ENCODE data around the gene HMCN1.

HMCN1 gene

DNA sequence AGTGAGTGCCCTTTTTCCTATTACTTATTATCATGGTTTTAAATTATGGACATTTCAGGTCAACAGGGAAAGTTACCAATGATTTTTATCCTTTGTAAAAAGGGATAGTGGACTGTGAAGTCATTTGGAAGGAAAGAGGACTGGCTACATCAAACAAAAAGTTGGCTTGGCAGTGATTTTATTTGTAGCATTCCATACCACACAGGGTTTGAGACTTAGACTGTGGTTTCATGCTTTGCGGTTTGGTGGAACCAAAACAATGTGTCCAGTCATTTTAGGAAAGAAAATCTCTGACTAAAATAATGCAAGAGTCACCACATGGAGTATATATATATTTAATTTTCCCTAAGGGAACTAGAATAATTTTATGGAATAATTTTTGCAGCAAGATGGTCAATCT is 239.5 kb downstream of the HMCN1 start:
- DNase-seq = peak; percentile 15

DNA sequence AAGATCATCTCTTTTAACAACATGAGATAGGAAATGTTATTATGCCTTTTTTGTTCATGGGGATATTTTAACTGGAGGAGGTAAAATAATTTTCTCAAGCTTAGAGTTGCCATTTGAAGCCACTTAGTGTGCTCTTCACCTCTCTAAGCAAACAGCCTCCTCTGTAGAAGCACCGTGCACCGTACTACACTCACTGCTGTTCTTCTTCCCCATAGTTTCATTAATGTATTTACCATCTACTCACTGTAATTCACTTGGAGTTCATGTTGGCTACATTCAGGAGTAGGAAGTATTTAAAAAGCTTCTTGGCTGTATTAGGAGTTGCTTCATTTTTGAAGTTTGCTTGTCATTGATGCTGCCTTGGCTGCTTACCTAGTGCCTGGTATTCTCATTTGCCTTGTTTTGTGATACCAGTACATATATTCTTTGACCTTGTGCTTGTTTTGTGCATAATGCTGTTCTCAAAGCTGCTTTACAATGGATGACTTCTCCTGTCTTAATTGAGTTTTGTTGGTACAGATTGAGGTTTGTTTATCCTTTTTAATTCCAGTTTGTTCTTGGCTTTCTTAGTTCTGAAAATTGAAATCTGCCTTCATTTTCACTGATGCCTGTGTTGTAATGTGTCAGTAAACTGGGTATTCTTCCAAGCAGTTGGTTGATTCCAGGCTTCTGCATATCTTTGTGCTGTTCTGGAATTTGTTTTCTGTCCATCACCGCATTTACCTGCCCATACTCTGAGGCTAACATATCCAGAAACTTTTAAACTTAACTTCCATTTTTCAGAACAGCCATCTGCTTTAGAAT is 240.4 kb downstream of the HMCN1 start:
- no peak for DNase-seq

DNA sequence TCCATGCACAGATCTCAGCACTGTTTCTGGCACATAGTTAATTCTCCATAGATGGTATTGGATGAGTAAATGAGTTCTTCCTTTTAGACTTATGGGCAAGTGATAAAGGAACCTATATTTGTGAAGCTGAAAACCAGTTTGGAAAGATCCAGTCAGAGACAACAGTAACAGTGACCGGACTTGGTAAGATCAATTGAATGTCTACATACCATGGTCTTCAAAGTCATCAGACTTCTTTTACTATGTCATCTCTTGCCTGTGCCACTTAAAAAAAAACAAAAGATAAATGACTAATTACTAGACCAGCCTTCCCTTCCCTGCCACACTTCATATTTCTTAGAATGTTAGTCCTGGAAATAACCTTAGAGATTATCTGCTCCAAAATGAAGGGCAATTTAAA is 246.7 kb downstream of the HMCN1 start:
- no peak for DNase-seq

DNA sequence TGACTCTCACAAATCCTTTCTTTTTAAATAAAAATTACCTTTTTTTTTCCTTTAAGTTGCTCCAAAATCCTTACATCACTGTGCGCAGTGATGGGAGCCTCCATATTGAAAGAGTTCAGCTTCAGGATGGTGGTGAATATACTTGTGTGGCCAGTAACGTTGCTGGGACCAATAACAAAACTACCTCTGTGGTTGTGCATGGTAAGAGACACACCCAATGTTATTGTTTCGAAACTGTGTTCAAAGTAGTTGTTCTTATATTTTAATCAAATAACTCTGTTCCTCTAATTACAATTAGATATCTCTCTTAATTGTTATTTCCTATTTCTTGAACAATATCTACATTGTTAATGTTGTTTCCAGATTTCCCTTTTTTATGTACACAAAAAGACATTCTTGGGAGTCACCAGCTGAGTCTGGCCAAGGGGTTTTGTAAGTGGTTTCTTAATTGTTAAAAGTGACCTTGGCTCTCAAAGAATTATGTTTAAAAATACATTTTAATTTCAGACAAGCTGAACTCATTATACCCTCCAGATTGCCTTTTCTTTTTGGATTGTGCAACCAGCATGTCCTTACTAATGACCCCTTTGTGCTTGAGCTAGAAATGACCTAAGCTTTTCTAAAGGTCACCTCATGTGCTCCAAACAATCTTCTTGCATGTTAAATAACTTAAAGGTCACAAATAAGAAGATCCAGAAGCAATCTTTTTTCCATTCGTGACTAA is 250.1 kb downstream of the HMCN1 start:
- DNase-seq = no peak

DNA sequence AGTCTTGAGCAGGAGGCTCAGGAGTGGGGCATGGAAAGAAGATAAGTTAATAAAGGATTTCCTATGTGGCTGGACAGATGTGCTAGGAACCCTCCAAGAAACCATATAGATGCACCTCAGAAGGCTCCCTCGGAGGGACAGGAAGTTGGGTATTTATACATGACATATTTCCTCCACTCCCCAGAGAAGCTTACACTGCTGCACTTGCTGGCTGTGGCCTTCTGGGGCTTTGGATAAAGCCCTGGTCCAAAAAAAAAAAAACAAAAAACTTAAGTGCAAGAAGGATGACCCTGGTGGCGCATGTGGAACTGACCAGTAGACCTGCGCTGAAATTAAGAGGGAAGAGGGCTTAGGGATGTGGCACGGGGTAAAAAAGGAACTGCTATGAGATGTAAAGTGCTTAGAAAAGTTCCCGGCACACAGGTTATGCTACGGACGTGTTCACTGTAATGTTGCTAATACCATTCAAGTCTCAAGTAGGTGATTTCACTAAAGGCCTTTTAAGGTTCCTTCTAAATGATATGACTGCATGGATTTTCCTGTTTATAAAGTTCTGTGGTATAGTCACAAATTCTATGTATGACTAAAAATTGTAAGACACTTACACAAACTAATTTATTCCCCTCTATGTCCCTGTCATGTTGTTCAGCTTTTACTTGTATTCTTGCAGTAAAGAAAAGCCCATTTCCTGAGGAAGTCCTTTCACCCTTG is 253.6 kb downstream of the HMCN1 start:
- peak; percentile 55 for DNase-seq

DNA sequence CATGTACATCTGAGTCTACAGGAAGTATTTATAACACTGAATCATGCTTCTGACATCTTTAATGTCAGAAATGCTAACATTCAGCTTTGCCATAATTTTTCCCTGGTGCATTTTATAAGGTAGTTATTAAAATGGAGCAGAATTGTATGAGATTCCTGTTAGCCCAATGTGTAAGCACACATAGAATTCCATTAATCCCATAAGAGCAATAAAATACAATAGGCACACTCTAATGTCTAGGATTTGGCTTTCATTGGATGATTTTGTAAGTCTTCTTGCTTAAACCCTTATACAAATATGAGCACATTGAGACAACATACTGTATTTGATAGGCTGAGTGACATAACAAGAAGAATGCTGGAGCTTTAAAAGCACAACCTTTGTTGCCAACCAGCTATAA is 256.4 kb downstream of the HMCN1 start:
- DNase-seq = no peak

DNA sequence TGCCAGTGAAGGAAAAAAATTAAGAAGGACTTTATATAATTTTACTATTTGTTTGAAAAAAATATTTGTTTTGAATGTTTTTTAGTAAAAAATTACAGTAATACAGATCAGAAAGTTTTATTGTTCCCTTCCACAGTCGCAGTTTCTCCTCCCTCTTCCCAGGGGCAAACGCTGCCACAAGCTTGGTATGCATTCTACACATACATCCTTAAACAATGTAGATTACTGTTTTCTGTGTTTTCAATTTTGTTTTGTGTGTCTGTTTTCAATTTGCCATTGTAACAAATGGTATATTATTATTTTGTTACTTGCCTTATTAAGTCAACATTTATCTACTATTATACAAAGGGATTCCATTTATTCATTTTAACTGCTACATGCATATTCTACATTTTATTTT is 257.1 kb downstream of the HMCN1 start:
- no peak for DNase-seq

DNA sequence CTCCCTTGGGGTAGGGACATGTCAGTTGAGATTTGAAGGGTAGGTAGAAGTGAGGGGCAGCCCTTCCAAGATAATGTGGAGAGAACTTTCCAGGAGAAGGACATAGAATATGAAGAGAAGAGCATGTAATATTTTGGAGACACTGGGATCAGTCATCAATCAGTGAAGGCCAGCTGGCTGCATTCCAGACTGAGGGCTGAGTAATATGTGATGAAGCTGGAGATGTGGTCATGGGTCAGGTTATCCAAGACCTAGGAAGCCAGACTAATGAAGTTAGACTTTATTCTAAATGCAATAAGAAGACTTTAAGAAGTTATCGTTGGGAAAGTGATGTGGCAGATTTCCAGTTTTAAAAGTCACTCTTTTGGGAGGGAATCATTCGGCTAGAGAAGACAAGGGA is 262.0 kb downstream of the HMCN1 start:
- DNase-seq = no peak

DNA sequence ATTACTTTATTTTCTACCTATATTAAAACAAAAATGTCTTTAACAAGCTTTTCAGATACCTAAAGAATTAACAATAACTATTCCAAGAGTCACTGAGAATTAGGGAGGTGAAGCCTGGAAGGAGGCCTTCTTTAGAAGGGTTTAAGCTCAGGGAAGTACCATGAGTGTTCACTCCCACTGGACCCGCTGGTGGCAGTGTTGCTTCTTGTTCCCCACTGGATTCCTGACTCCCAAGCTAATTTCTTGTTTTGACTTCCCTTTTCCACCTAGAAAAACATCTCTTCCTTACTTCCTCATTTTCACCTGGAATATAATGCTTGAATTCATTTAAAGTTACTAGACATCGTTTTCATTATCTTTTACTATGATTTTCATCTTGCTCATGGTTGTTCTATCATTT is 264.2 kb downstream of the HMCN1 start:
- DNase-seq = no peak

DNA sequence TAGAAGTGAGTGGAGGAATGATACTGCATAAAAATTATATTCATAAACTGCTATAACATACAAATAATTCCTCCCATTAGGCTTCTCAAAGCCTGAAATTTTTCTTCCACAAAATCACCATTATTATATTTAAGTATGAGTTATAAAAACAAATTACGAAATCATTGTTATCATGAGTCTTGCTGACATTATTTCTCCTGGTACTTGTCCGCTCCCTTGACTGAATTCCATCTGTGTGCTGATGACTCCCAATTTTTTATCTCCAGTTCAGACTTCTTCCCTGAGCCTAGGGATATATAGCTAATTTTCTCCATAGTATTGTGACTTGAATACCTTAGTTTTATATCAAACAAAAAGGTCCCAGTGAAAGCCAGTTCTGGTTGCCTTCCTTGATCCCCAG is 268.2 kb downstream of the HMCN1 start:
- no peak for DNase-seq

DNA sequence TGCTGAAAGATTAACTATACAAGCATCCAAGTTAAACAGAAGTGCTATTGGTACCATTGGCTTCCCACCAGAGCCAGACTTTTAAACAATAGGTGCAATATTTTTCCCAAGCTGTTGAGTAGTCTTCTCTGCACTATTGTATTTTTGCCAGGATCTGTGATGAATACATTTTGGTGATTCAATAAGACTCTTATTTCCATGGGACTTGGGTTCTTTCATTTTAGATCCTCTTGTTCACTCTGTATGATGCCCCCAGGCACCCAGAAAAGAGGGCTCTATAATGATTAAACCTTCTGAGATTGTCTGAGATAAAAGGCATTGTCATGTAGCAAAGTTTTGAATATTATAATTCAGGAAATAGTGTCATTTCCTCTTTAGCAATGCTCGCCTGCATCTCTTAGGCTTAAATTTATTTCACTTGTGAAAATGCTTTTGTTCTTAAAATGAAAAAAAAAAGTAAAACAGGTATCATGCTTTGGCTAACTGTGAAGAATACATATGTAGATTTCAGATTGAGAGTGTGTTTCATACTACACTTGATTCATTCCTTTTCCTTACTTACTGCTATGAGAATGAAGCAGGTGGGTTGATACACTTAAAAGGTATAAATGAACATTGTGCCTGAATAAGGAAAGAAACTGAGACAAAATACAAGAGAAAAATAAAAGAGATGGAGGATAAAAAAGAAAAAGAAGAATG is 275.0 kb downstream of the HMCN1 start:
- DNase-seq = no peak

DNA sequence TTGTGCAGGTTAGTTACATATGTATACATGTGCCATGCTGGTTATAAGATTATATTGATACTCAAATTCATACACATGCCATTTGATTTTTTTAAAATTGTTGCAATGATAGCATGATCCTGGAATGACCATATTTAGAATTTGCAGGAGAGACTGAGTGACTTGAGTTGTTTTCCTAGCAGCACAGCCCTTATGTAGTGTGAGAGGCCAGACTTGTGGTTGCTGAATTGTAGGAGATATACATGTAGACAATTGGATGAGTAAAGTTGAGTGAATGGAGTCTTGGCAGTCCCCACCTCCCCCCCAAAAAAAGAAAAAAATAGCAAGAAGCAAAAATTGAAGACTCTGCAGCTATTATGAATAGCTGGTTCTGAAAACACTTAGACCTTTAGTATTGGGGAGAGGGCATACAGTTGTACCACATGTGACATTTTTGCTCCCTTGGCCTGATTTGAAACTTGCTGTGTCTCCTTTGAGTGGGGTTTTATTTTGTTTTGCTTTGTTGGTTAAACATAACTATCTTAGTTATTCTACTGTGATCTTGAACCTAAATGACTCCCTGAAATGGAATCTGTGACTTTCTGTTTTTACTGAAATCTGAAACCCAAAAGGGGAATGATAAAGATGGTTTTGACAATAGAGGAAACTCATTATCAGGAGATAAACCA is 280.3 kb downstream of the HMCN1 start:
- DNase-seq = no peak

DNA sequence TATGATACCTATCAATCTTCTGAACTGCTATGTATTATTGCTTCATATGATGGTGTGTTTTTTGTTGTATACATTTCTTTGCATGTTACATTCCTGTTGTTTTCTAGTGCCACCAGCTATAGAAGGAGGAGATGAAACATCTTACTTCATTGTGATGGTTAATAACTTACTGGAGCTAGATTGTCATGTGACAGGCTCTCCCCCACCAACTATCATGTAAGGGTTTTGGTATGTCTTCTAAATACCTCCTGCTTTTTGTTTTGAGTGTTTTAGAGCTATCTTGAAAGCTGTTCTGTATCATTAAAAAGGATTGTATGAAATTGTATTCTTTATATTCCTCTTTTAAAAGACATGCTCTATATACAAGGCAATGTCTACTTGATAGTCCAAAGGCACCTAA is 282.7 kb downstream of the HMCN1 start:
- DNase-seq = no peak

DNA sequence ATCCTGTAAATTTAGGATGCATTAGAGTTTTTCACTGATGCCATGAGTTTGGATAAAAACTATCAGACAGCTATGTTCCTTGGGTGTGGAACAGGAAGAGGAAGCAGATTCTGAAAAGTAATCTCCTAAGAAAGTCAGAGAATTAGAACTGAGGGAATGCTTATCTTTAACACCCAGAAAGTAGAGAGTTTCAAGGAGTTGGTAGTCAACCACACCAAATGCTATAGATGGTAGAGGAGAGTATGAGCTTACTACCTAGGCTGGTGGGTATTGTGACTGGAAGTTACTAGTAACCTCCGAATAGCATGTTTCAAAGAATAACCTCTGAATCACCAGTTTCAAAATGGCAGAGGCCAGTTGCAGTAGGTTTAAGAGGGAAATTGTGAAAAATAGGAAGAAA is 288.0 kb downstream of the HMCN1 start:
- DNase-seq = no peak

DNA sequence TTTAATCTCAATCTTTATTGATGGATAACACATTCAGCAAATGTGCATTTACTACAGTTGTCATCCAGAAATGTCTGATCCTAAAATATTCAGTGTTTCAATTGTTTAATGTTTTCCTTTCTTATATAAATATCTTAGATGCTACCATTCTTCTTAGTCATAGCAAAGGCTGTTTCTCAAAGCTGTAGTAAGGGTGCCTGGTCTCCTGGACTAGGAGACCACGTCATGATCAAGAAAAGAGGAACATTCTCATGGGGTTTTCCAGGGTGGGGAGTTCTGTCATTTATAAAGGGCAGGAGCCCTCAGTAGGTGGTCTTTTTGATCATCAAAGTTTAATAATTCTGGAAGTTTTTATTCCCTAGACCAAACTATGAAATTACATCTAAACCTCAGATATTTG is 292.8 kb downstream of the HMCN1 start:
- DNase-seq = no peak

DNA sequence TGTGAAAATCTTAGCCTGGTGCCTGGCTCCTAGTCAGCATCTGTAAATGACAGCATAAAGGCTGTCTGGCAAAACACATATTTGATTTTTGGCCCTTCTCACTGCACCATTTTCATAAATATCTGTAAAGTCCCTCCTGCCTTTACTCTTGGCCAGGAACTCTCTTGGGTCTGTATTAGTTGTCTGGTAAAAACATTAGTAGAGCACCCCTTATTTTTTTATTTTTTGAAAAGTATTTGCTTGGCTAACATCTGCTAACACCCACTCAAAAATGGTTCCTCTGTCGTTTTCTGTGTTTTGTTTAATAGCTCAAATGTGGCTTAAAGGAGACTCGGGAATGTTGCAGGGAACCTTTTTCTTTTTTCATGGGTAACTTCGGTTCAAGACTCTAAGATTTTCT is 293.4 kb downstream of the HMCN1 start:
- no peak for DNase-seq

DNA sequence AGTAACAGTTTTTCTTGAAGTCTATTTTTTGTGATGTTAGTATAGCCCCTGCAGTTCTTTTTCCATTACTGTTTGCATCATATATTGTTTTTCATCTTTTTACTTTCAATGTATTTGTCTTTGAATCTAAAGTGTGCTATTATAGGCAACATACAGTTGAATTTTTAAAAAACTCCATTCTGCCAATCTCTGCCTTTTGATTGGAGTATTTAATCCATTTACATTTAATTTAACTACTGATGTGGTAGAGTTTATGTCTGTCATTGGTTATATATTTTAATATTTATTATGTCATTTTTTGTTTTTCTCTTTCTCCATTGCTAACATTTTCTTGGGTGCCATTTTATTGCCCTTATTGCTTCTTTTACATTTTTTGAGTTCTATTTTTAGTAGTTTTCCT is 296.3 kb downstream of the HMCN1 start:
- DNase-seq = no peak

DNA sequence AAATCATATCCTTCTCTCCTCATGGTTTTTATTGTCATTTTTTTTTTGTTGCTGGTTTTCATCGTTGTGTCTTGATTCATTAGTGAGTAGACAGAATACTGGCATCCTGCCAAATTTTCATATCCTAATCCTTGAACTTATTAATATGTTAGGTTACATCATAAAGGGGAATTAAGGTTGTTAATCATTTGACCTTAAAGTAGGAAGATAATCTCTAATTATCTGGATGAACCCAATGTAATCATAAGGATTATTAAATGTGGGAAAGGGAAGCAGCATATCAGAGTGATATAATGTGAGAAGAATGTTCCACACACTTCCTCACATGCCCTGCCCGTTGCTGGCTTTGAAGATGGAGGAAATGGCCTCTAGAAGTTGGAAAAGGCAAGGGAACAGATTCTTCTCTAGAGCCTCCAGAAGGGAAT is 299.7 kb downstream of the HMCN1 start:
- no peak for DNase-seq

DNA sequence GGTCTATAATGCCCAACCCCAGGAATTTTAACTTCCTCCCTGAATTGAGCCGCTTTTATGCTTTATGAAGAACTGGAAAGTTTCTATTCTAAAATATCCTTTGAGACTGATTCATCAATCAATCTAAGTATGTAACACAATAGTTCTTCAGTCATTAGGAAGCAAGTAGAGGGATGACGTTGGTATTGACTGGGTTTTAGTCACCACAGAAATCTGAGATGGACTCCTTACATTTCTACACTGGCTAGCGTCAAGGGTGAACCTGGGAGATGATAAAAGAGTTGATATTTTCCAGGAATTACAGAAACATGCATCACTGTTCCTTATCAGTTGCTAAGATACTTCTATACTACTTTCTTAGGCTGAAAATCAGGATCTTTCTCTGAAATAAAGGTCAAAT is 308.0 kb downstream of the HMCN1 start:
- DNase-seq = no peak

DNA sequence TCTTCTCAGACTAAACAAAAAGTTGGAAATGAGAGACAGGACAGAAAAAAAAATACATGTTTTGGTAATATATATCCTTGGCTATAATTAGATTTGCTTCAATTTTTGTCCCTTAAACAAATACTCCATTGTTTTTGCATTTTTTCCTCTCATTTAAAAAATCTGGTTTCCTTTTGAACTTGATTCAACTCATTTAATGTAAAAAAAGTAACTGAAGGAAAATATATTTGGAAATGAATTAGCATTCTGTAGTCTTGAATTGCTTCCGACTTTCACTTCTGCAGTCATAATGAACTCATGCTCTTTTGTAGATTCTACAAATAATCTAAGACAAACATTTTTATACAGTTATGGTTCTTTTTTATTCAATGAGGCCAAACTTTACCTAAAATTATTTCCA is 309.1 kb downstream of the HMCN1 start:
- no peak for DNase-seq

DNA sequence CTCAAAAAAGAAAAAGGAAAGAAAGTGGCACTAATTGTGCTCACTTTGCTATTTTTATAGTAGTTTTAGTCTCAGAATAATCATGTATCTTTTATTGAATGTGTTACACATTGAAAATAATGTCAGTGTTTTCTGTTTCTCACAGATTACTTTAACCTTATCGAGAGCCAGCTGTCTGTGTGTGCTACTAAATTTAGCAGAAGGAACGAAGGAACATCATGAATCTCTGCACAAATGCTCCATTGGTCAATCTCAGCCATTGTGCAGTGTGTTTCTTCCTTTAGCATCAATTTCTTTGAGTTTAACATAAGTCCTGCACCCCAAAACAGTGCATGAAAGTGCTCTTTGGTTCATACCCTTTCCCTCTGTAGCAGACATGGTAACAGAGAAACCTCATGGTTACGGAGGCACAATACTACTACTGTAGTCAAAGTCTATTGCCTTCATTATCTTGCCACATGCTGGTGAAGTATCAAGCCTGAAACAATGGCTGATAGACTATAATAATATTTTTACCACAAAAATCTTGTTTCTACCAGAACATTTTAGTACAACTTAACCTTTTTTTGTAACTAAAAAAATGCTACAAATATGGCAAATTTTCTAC is 310.0 kb downstream of the HMCN1 start:
- no peak for DNase-seq

Data from activated CD4-positive, alpha-beta T cell treated with anti-CD3 and anti-CD28 coated beads, Interleukin-2, amount 50 U/mL, for 16 hours (primary cell).